IgD-negative memory B cell (primary cell): Measurements from ENCODE around the gene ASTN2. TPM values are rescaled to one million over a fixed set of nuclear protein-coding genes. Genes with fewer than 3 reads are reported as not detected.

ENCODE experiments used
- H3K27ac Mint-ChIP-seq, 3 donors: one replicate each; pipeline ENCODE4 v1.8.0; 2020 to 2022; ENCODE audit warnings: mild to moderate bottlenecking in 3 of 3, mixed read lengths in 3 of 3, moderate library complexity in 1 of 3
- H3K27me3 Mint-ChIP-seq: one replicate; pipeline ENCODE4 v1.8.0; 2021; ENCODE audit warnings: mixed read lengths
- H3K36me3 Mint-ChIP-seq: one replicate; pipeline ENCODE4 v1.8.0; 2020; ENCODE audit warnings: mild to moderate bottlenecking, mixed read lengths
- H3K4me1 Mint-ChIP-seq, 3 donors: one replicate each; pipeline ENCODE4 v1.8.0; 2020 to 2022; ENCODE audit warnings: mixed read lengths in 3 of 3, mild to moderate bottlenecking in 1 of 3
- H3K4me3 Mint-ChIP-seq, 4 donors: one replicate each; pipeline ENCODE4 v1.8.0; 2020 to 2022; ENCODE audit warnings: mild to moderate bottlenecking in 4 of 4, mixed read lengths in 4 of 4, moderate library complexity in 3 of 4
- H3K9me3 Mint-ChIP-seq, 3 donors: one replicate each; pipeline ENCODE4 v1.8.0; 2020 to 2021; ENCODE audit warnings: mixed read lengths in 3 of 3, mild to moderate bottlenecking in 1 of 3
- polyA plus RNA-seq: library from polyadenylated mRNA; unstranded; fragments of 300-500 nt; fragmentation: Illumina TruSeq; gene quantifications from one replicate; pipeline ENCODE4 v1.2.3, GENCODE V29; 2021

The ASTN2 gene
- polyA plus RNA-seq, 1 donor from 2014 or later: 2.7 TPM

DNA sequence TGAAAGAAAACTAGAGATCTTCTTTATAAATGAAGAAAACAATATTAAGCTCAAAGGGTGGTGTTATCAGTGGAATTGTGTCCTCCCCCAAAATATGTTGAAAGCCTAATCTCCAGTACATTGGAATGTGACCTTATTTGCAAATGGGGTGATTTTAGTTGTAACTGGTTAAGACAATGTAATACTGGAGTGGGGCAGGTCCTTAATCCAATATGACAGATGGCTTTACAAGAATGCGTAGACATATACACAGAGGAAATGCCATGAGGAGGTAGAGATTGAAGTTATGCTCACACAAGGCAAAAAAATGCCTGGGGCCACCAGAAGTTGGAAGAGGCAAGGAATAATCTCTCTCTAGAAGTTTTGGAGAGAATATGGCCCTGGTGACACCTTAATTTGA lies 741.5 kb downstream of the ASTN2 start:
- Mint-ChIP-seq H3K9me3 (peaks cover 6 to 17% (median 16%) of the 10 kb centered on the region in 3 donors), H3K4me3 (no peak overlapping the region), H3K27me3 (no peaks in the 10 kb centered on the region), H3K4me1 (no peaks in the 10 kb centered on the region), H3K27ac (no peak overlapping the region), H3K36me3 (peaks cover 2% of the 10 kb centered on the region)

GRCh38 chr9:116671605-116672004 lies 743.3 kb downstream of the ASTN2 start:
- Mint-ChIP-seq H3K4me3 (no peak overlapping the region), H3K9me3 (peaks cover 6 to 17% (median 16%) of the 10 kb centered on the region in 3 donors), H3K27ac (no peak overlapping the region), H3K36me3 (no peaks in the 10 kb centered on the region), H3K4me1 (no peaks in the 10 kb centered on the region), H3K27me3 (no peaks in the 10 kb centered on the region)

GRCh38 chr9:116668970-116669695 lies 745.7 kb downstream of the ASTN2 start:
- Mint-ChIP-seq H3K27ac (peak overlapping the region in 1 of 3 donors; percentile 13), H3K9me3 (peaks cover 6 to 10% (median 8%) of the 10 kb centered on the region in 3 donors), H3K36me3 (peaks cover 2% of the 10 kb centered on the region), H3K4me3 (no peak overlapping the region), H3K27me3 (no peaks in the 10 kb centered on the region), H3K4me1 (no peaks in the 10 kb centered on the region)

- Mint-ChIP-seq H3K9me3 (peaks cover 0 to under 1% (median 0%) of the 10 kb centered on the region in 3 donors), H3K36me3 (peaks cover 2% of the 10 kb centered on the region), H3K27me3 (no peaks in the 10 kb centered on the region), H3K4me1 (no peaks in the 10 kb centered on the region), H3K4me3 (no peak overlapping the region), H3K27ac (no peak overlapping the region)
These were observed 751.3 kb downstream of the ASTN2 start for GRCh38 chr9:116663581-116663980.

GRCh38 chr9:116662646-116663310 lies 752.1 kb downstream of the ASTN2 start:
- H3K9me3 Mint-ChIP-seq: no peaks in the 10 kb centered on the region
- H3K27ac Mint-ChIP-seq: no peak overlapping the region
- no peaks in the 10 kb centered on the region for H3K27me3 Mint-ChIP-seq
- peaks cover 2% of the 10 kb centered on the region for H3K36me3 Mint-ChIP-seq
- H3K4me3 Mint-ChIP-seq: no peak overlapping the region
- H3K4me1 Mint-ChIP-seq: no peaks in the 10 kb centered on the region

DNA sequence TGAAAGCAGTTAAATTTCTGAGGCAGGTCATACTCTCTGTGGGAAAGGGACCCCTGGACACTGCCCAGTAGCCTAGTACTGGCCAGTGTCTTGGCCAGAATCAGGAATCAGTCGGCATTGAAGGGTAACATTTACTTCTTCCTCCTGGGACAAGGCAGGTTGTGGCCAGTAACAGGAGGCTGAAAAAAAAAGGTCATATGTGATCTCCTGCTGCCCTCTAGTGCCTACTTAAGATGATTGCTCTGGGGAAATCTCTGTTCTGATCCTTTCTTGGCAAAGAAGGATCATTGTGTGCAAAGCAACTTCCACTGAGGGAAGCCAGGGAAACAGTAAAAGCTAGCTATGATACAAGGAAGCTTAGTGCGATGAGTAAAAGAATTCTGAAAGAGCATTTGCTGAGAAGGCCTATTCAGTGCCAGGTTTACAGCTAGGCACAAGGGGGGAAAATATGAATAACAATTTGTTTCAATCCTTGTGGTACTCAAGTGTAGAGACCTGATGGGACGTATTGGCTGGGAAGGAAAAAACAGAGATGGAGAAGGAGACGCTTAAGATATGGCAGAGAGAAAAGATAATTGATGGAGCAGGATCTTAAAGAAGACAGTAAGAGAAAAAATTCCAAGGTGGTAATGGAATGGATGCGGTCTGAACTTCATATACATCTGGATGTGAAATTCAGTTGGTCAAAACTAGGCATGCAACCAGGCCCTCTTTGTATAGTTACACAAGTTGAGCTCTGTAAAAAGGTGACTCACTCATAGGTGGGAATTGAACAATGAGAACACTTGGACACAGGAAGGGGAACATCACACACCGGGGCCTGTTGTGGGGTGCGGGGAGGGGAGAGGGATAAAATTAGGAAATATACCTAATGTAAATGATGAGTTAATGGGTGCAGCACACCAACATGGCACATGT lies 753.6 kb downstream of the ASTN2 start:
- Mint-ChIP-seq H3K4me3 (no peak overlapping the region), H3K27me3 (no peaks in the 10 kb centered on the region), H3K27ac (no peak overlapping the region), H3K9me3 (no peaks in the 10 kb centered on the region), H3K4me1 (no peaks in the 10 kb centered on the region), H3K36me3 (peaks cover 2% of the 10 kb centered on the region)

- H3K4me3 Mint-ChIP-seq: no peak overlapping the region
- H3K36me3 Mint-ChIP-seq: no peaks in the 10 kb centered on the region
- H3K4me1 Mint-ChIP-seq: no peaks in the 10 kb centered on the region
- H3K9me3 Mint-ChIP-seq: no peaks in the 10 kb centered on the region
- no peak overlapping the region for H3K27ac Mint-ChIP-seq
- H3K27me3 Mint-ChIP-seq: no peaks in the 10 kb centered on the region
These were observed 756.6 kb downstream of the ASTN2 start for GRCh38 chr9:116658265-116658664.

- Mint-ChIP-seq H3K4me3 (no peak overlapping the region), H3K36me3 (no peaks in the 10 kb centered on the region), H3K27me3 (no peaks in the 10 kb centered on the region), H3K27ac (no peak overlapping the region), H3K9me3 (no peaks in the 10 kb centered on the region), H3K4me1 (no peaks in the 10 kb centered on the region)
These were observed 757.9 kb downstream of the ASTN2 start for GRCh38 chr9:116656977-116657376.

DNA sequence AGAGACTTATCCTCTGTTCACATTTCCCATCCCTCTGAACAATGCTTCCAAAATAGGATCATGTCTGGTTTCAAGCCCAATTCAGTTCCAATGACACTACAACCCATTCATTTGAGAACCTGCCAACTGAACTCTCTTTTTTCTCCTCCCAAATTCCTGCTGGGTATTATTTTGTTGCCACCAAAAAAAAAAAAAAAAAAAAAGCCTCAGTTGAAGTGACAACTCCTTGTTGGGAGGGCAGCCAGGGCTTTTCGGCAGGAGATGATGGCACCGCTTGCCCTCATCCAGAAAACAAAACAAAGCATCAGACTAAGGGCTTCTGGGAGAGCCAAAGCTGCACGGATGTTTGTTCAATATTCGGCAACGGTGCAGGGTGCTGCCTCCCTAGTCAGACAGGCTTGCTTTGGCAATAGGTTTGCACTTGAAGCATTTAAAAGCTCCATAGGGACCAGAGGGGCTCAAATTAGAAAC lies 758.3 kb downstream of the ASTN2 start:
- H3K27me3 Mint-ChIP-seq: no peaks in the 10 kb centered on the region

GRCh38 chr9:116654059-116654355 lies 760.9 kb downstream of the ASTN2 start:
- H3K27me3 Mint-ChIP-seq: no peaks in the 10 kb centered on the region
- H3K4me1 Mint-ChIP-seq: no peaks in the 10 kb centered on the region
- H3K9me3 Mint-ChIP-seq: no peaks in the 10 kb centered on the region

More for the DNA sequence above, 758.3 kb downstream of the ASTN2 start:
- Mint-ChIP-seq H3K27ac (no peak overlapping the region), H3K4me1 (no peaks in the 10 kb centered on the region), H3K4me3 (no peak overlapping the region), H3K9me3 (no peaks in the 10 kb centered on the region), H3K36me3 (peaks cover 2% of the 10 kb centered on the region)

DNA sequence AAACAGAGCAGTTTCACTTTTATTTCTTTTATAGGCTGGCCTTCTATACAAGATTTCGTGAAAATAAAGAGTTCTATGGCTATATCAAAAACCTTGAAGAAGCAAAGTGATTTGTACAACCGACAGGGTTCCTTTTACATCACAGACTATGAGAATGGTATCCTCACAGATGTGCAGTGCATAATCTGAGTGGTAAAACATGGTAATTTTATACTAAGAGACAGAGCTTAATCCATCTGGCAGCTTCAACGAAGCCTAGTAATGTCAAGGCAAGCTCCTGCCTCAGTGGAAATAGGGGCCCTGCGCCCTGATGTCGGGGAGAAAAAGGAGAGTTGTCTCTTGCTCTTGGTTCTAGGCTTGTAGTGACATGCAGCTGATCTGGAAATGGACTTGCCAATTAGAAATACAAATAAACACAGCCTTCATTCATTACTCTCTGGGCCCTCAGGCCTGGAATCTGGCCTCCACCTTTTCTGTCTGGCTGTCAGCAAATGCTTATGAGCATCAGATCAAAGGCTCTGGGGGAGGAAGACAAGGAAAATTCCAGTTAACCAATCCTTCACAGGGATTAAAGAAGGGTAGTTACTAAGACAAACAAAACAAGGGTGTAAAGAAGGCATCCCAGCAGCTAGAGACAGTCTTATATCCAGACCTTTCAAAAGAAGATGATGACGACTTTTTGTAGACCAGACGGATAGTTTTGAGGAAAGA lies 761.4 kb downstream of the ASTN2 start:
- Mint-ChIP-seq H3K4me3 (no peak overlapping the region), H3K27me3 (no peaks in the 10 kb centered on the region), H3K27ac (no peak overlapping the region), H3K36me3 (peaks cover 13% of the 10 kb centered on the region), H3K9me3 (no peaks in the 10 kb centered on the region), H3K4me1 (no peaks in the 10 kb centered on the region)

More at GRCh38 chr9:116654059-116654355, 760.9 kb downstream of the ASTN2 start:
- no peak overlapping the region for H3K4me3 Mint-ChIP-seq
- no peak overlapping the region for H3K27ac Mint-ChIP-seq
- H3K36me3 Mint-ChIP-seq: peaks cover 13% of the 10 kb centered on the region

DNA sequence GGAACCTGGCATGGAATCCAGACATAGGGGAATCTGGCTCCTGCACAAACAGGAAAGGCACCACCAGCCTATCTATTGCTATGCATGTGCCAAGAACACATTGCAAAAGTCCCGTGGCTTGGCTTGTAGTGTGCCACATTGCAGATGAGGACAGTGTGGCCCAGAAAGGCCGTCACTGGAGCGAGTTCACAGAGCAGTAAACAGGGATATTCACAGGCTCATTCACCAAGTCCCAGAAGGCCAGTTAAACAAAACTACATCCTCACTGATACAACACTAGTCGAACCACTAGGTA lies 767.4 kb downstream of the ASTN2 start:
- H3K4me3 Mint-ChIP-seq: no peak overlapping the region
- no peaks in the 10 kb centered on the region for H3K27me3 Mint-ChIP-seq
- no peaks in the 10 kb centered on the region for H3K4me1 Mint-ChIP-seq
- no peaks in the 10 kb centered on the region for H3K9me3 Mint-ChIP-seq
- H3K27ac Mint-ChIP-seq: no peak overlapping the region
- peaks cover 17% of the 10 kb centered on the region for H3K36me3 Mint-ChIP-seq

DNA sequence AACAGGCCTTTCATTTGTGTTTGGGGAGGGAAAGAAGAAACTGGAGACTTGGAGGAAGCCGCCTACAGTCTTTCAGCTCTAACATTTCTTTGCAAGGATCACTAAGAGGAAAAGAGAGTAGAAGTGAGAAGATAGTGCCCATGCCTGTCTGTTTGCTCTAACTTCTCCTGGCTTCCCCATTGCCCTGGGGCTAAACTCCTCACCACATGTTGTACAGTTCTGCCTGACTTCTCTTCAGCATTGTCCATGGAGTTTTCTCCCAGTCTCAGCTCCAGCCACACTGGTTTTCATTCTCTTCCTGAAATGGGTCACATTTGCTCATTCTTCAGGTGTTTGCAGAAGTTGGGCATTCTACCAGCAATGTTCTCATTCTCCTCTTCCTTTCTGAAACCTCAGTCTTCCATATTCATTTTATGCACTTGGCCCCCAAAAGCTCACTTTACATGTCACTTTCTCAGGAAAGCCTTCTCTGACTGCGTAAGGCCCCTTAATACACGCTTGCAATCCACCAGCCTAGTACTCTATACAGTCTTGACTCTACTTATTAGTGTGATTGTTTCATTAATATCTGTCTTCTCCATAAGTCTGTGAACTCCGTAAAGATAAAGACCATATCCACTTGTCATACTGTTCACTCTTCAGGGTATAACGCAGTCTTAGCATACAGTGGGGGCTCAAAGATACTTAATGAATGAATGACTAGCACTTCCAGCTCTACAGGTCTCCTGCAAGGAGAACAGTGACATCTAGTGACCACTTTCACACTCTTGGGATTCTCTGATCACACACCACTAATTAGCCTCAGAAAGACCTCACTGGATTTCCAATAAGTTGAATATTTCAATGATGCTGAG lies 768.0 kb downstream of the ASTN2 start:
- Mint-ChIP-seq H3K4me3 (no peak overlapping the region), H3K27me3 (no peaks in the 10 kb centered on the region), H3K9me3 (no peaks in the 10 kb centered on the region), H3K27ac (no peak overlapping the region), H3K4me1 (no peaks in the 10 kb centered on the region), H3K36me3 (peaks cover 19% of the 10 kb centered on the region)

DNA sequence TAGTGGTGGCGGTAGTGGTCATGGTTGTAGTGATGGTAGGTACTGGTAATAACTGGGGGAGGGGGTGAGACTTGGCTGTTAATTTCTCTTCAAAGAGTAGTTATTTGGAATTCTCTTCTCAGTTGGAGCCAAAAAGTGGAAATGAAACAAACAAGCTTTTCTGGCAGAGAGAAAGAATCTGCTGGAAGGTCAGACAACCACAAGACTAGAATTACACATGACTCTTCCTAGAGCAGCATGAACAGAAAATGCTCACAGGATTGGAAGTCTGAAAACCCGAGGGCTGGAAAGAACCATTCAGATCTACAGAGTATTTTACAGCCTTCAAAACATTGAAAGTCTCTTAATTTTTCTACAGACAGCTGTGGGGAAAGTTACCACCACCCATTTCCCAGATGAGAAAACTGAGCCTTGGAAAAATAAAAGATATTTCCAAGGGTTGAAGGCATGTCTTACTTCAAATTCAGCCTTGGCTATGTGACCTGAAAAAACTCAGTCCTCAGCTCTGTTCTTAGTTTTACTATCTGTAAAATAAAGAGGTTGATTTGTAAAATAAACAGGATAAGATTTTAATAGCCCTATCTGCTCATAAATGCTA lies 770.7 kb downstream of the ASTN2 start:
- H3K36me3 Mint-ChIP-seq: peaks cover 6% of the 10 kb centered on the region
- no peaks in the 10 kb centered on the region for H3K9me3 Mint-ChIP-seq
- H3K27ac Mint-ChIP-seq: no peak overlapping the region
- H3K27me3 Mint-ChIP-seq: no peaks in the 10 kb centered on the region
- no peak overlapping the region for H3K4me3 Mint-ChIP-seq
- H3K4me1 Mint-ChIP-seq: no peaks in the 10 kb centered on the region
